HepG2 (cell line): ENCODE data around the gene ZNF524. TPM values are rescaled to one million over a fixed set of nuclear protein-coding genes. Genes with fewer than 3 reads are reported as not detected.

Source experiments
- ATAC-seq: fragments of 200-7000 bp; cut with Tn5 transposase; 3 replicates; pipeline ENCODE4 v1.9.1; 2020; ENCODE audit warnings: mild to moderate bottlenecking, moderate library complexity
- BruUV-seq: library from RNA; stranded (reverse); fragments of 400-500 nt; replicated peaks from 2 replicates; lab custom pipeline; 2021; lab: Mats Ljungman, UMichigan
- CTCF ChIA-PET: fragments of 300-600 bp; formaldehyde crosslinking; extraction: SDS; loops from one replicate; lab custom pipeline; 2021; ENCODE audit warnings: low total read pairs, inconsistent platforms, low intra/inter-chr PET ratio; lab: Yijun Ruan, JAX
- POLR2A ChIA-PET: fragments of 350-600 bp; sonication (Branson Sonifier 250); formaldehyde crosslinking; loops from one replicate; lab custom pipeline; 2020; ENCODE audit warnings: antibody characterized with exemption, inconsistent platforms; lab: Yijun Ruan, JAX
- DNase-seq: peaks from one replicate; pipeline ENCODE4 v3.0.0-alpha.2; 2015; ENCODE audit warnings: low spot score
- FAIRE-seq: peaks from 3 replicates; lab custom pipeline; 2011; peaks lifted over from hg19 to GRCh38; lab: Jason Lieb, UNC
- H2AFZ ChIP-seq: one replicate; pipeline ENCODE4 v1.6.1; 2011; ENCODE audit warnings: low read length, inconsistent platforms
- H3K27ac ChIP-seq: fragments of 300-600 bp; 3 replicates; pipeline ENCODE4 v1.8.0; 2011; ENCODE audit warnings: mixed run types, mild to moderate bottlenecking, mixed read lengths, low read length, inconsistent platforms; ENCODE audit not compliant: insufficient read depth; ENCODE audit errors: extremely low read length
- H3K27me3 ChIP-seq, 2 experiments: fragments of 200-600 bp in 1 of 2; 2 replicates in 1 of 2; 3 replicates in 1 of 2; pipeline versions ENCODE4 v1.6.0 to v1.8.0; 2011; ENCODE audit warnings: low read length in 2 of 2, mild to moderate bottlenecking in 2 of 2, moderate library complexity in 2 of 2, inconsistent platforms in 1 of 2; ENCODE audit not compliant: insufficient read depth in 2 of 2, control insufficient read depth in 1 of 2
- H3K36me3 ChIP-seq, 2 experiments: fragments of 200-600 bp in 1 of 2; replicated peaks in 1 of 2; 2 replicates in 1 of 2; 3 replicates in 1 of 2; pipeline versions ENCODE4 v1.5.1 to v1.8.0; 2011; ENCODE audit warnings: low read length in 2 of 2, inconsistent platforms in 1 of 2; ENCODE audit not compliant: insufficient read depth in 2 of 2, control insufficient read depth in 1 of 2
- H3K4me1 ChIP-seq: 2 replicates; pipeline ENCODE4 v1.5.1; 2012; ENCODE audit warnings: low read length, inconsistent platforms; ENCODE audit not compliant: insufficient read depth
- H3K4me2 ChIP-seq: 2 replicates; pipeline ENCODE4 v1.6.0; 2011; ENCODE audit warnings: low read depth, low read length, inconsistent platforms
- H3K4me3 ChIP-seq, 3 experiments: fragments of 200-600 bp in 1 of 3; sonication (generic), shearing (Covaris generic) in 1 of 3; replicated peaks in 1 of 3; 2 replicates each; pipeline ENCODE4 v1.5.1; 2011 to 2016; ENCODE audit warnings: low read length in 3 of 3, inconsistent platforms in 2 of 3, low read depth in 2 of 3, mild to moderate bottlenecking in 2 of 3, control low read depth in 1 of 3, mixed read lengths in 1 of 3; ENCODE audit not compliant: insufficient read depth in 1 of 3
- H3K79me2 ChIP-seq: one replicate; pipeline ENCODE4 v1.6.1; 2011; ENCODE audit warnings: low read length, inconsistent platforms; ENCODE audit not compliant: insufficient read depth
- H3K9ac ChIP-seq: 2 replicates; pipeline ENCODE4 v1.6.0; 2011; ENCODE audit warnings: mild to moderate bottlenecking, low read depth, low read length, inconsistent platforms; ENCODE audit not compliant: insufficient read depth
- H3K9me3 ChIP-seq: 2 replicates; pipeline ENCODE4 v1.5.1; 2012; ENCODE audit warnings: mild to moderate bottlenecking, low read length
- H4K20me1 ChIP-seq: 2 replicates; pipeline ENCODE4 v1.6.0; 2011; ENCODE audit warnings: inconsistent platforms, mild to moderate bottlenecking, low read length, moderate library complexity; ENCODE audit not compliant: insufficient read depth
- AHR ChIP-seq: IDR thresholded peaks from 2 replicates; pipeline ENCODE4 v1.6.1; 2018; ENCODE audit warnings: missing genetic modification reagents, missing compliant biosample characterization
- BATF2 ChIP-seq: sonication (generic); formaldehyde crosslinking; IDR thresholded peaks from 2 replicates; pipeline ENCODE4 v1.8.0; 2022; ENCODE audit warnings: mild to moderate bottlenecking, missing genetic modification reagents, moderate library complexity
- EEA1 ChIP-seq: sonication (generic); formaldehyde crosslinking; IDR thresholded peaks from 2 replicates; pipeline ENCODE4 v1.5.1; 2020; ENCODE audit warnings: mild to moderate bottlenecking, missing genetic modification reagents, borderline replicate concordance
- FIP1L1 ChIP-seq: fragments of 200-400 bp; formaldehyde crosslinking; IDR thresholded peaks from 2 replicates; pipeline ENCODE4 v1.6.1; 2018; ENCODE audit warnings: low read depth, mild to moderate bottlenecking, low read length, moderate library complexity, borderline replicate concordance; ENCODE audit not compliant: insufficient read depth
- HNF4A ChIP-seq: sonication (generic); formaldehyde crosslinking; IDR thresholded peaks from 2 replicates; pipeline ENCODE4 v1.4.0; 2020; ENCODE audit warnings: missing genetic modification reagents
- IKZF4 ChIP-seq: sonication (generic); formaldehyde crosslinking; IDR thresholded peaks from 2 replicates; pipeline ENCODE4 v1.5.1; 2020; ENCODE audit warnings: borderline replicate concordance, mild to moderate bottlenecking, low read depth, missing genetic modification reagents; ENCODE audit errors: not compliant biosample characterization
- IRX3 ChIP-seq: sonication (generic); formaldehyde crosslinking; IDR thresholded peaks from 2 replicates; pipeline ENCODE4 v1.8.1; 2023; ENCODE audit warnings: mild to moderate bottlenecking, low read depth, missing genetic modification reagents, borderline replicate concordance
- MBD4 ChIP-seq: IDR thresholded peaks from 2 replicates; pipeline ENCODE4 v1.6.1; 2012; ENCODE audit warnings: low read length, inconsistent platforms, borderline replicate concordance
- NR2C2 ChIP-seq: sonication (generic); formaldehyde crosslinking; IDR thresholded peaks from 2 replicates; pipeline ENCODE4 v1.4.0; 2020; ENCODE audit warnings: missing genetic modification reagents, mild to moderate bottlenecking, moderate library complexity, borderline replicate concordance
- POGZ ChIP-seq: sonication (generic); formaldehyde crosslinking; IDR thresholded peaks from 2 replicates; pipeline ENCODE4 v1.4.0; 2020; ENCODE audit warnings: mild to moderate bottlenecking, missing genetic modification reagents
- RBAK ChIP-seq: sonication (generic); formaldehyde crosslinking; IDR thresholded peaks from 2 replicates; pipeline ENCODE4 v1.5.1; 2020; ENCODE audit warnings: mild to moderate bottlenecking, missing genetic modification reagents
- SALL1 ChIP-seq: sonication (generic); formaldehyde crosslinking; IDR thresholded peaks from 2 replicates; pipeline ENCODE4 v1.8.0; 2022; ENCODE audit warnings: mild to moderate bottlenecking, missing genetic modification reagents
- SRSF9 ChIP-seq: fragments of 200-400 bp; formaldehyde crosslinking; IDR thresholded peaks from 2 replicates; pipeline ENCODE4 v1.6.1; 2018; ENCODE audit warnings: borderline replicate concordance, mild to moderate bottlenecking, low read depth, low read length; ENCODE audit not compliant: insufficient read depth, poor library complexity, severe bottlenecking
- STAG1 ChIP-seq: sonication (generic); formaldehyde crosslinking; IDR thresholded peaks from 2 replicates; pipeline ENCODE4 v1.4.0; 2020; ENCODE audit warnings: missing genetic modification reagents
- ZBTB25 ChIP-seq: IDR thresholded peaks from 2 replicates; pipeline ENCODE4 v1.6.1; 2018; ENCODE audit warnings: missing genetic modification reagents
- ZNF512 ChIP-seq: sonication (generic); formaldehyde crosslinking; IDR thresholded peaks from 2 replicates; pipeline ENCODE4 v1.4.0; 2020; ENCODE audit warnings: mild to moderate bottlenecking, missing genetic modification reagents
- ZNF792 ChIP-seq: IDR thresholded peaks from 2 replicates; pipeline ENCODE4 v1.6.1; 2016
- WGBS: methylation state at CpG from one replicate; pipeline ENCODE4 v1.1.6; 2017; ENCODE audit warnings: low lambda C conversion rate; 5-methylcytosine and 5-hydroxymethylcytosine counted together
- in situ Hi-C: cut with HindIII; loops from 2 replicates; pipeline ENCODE4 v1.10.0; 2017; ENCODE audit warnings: low pct_unique_long_range_greater_than_20kb; ENCODE audit not compliant: extremely low pct_ligation_motif_present
- intact Hi-C: fragments of 100-400 bp; cut with micrococcal nuclease; formaldehyde crosslinking; loops from one replicate; pipeline ENCODE4 v1.10.0; 2022; ENCODE audit not compliant: unreplicated experiment
- polyA plus RNA-seq, 8 experiments: library from polyadenylated mRNA; depleted of rRNA in 3 of 8; stranded (reverse) in 7 of 8; unstranded in 1 of 8; fragments of >200 nt; fragmentation: Illumina TruSeq in 4 of 8; extraction: Trizol in 4 of 8; gene quantifications; 2 replicates each; pipeline versions ENCODE4 v1.2.1 to v1.2.3, GENCODE V29; 2011 to 2016; ENCODE audit warnings: low read depth in 4 of 8, missing spikeins in 1 of 8, mixed read lengths in 1 of 8; ENCODE audit not compliant: insufficient read depth in 1 of 8
- total RNA-seq, 5 experiments: library from RNA; depleted of rRNA; stranded (reverse); fragments of >200 nt; fragmentation: Illumina TruSeq; extraction: Trizol; gene quantifications; 2 replicates each; pipeline ENCODE4 v1.2.3, GENCODE V29; 2016; ENCODE audit warnings: low read depth in 1 of 5

Gene ZNF524
- total and polyA plus RNA-seq, 2 of the 13 experiments (the other 11 are each of a cell fraction or from before 2014, with no cell fraction given) = 3.2 to 4.6 TPM

- TF ChIP-seq POGZ = no peak
- TF ChIP-seq, all 625 proteins: peak for 5
These were observed 49.8 kb upstream of the ZNF524 start (continued) for GRCh38 chr19:55550321-55550650.

- DNase-seq (no peak), FAIRE-seq (no peak), ATAC-seq (no peak)
- Histone ChIP-seq H3K36me3 (no peaks in the 10 kb centered on the region), H3K9me3 (no peaks in the 10 kb centered on the region), H3K27me3 (no peaks in the 10 kb centered on the region), H3K4me3 (0 out of 6 replicates have a peak overlapping the region, but pooled peaks of 1 of the 3 experiments have one; percentile 32), H3K9ac (no peak overlapping the region), H3K4me1 (peaks cover 72% of the 10 kb centered on the region), H3K4me2 (peak overlapping the region; percentile 75), H3K79me2 (no peaks in the 10 kb centered on the region), H4K20me1 (no peaks in the 10 kb centered on the region), H3K27ac (no peak overlapping the region), H2AFZ (no peak overlapping the region)
- WGBS = 31% methylated on average over 5 of the region's 5 CpGs
- CTCF ChIA-PET = no interaction called here
- intact Hi-C loops (loop anchor here (2.0 to 10.0 kb wide), 2 partner anchors 29 to 53 kb away; partner anchors contain the start of genes ZNF524, ZNF579 and ZNF865), in situ Hi-C loops (no loop called here)
- no peak for TF ChIP-seq SALL1
- no peak for TF ChIP-seq ZBTB25 (CRISPR knock-in tag)
- no peak for TF ChIP-seq ZNF792
- TF ChIP-seq IRX3 (CRISPR knock-in tag) = no peak
- TF ChIP-seq IKZF4 (CRISPR knock-in tag) = no peak
- TF ChIP-seq MBD4 = no peak
- no peak for TF ChIP-seq SRSF9
- no peak for TF ChIP-seq AHR (CRISPR knock-in tag)
- no peak for TF ChIP-seq BATF2 (CRISPR knock-in tag)
- TF ChIP-seq STAG1 = no peak
- no peak for TF ChIP-seq NR2C2 (CRISPR knock-in tag)
- TF ChIP-seq FIP1L1 = no peak
- no peak for TF ChIP-seq ZNF512 (CRISPR knock-in tag)
- no peak for TF ChIP-seq RBAK
- TF ChIP-seq HNF4A = no peak
- TF ChIP-seq EEA1 (CRISPR knock-in tag) = no peak
- POLR2A ChIA-PET = interaction anchor here (1.4 to 2.7 kb wide), 7 partner anchors 28 to 102 kb away, joined by 4 to 18 read pairs (median 5); partner anchors contain the start of genes FIZ1, NAT14, ZNF524 and ZNF579
- no TSS peak for BruUV-seq
These were observed 47.9 kb upstream of the ZNF524 start for GRCh38 chr19:55552206-55552605.
